OCI-LY1 (cell line): ENCODE measurements around the gene CPTP.

Source experiments
- H2AFZ ChIP-seq: fragments of 200-600 bp; sonication (generic), shearing (Covaris generic); 2 replicates; pipeline ENCODE4 v1.6.0; 2014; ENCODE audit warnings: antibody characterized with exemption, mild to moderate bottlenecking, low read length
- H3F3A ChIP-seq: fragments of 200-600 bp; sonication (generic), shearing (Covaris generic); 2 replicates; pipeline ENCODE4 v1.6.0; 2014; ENCODE audit warnings: mild to moderate bottlenecking, antibody characterized with exemption, low read length, moderate library complexity; ENCODE audit not compliant: insufficient read depth
- H3K27ac ChIP-seq: fragments of 200-600 bp; sonication (generic); 2 replicates; pipeline ENCODE4 v1.5.1; 2014; ENCODE audit warnings: low read length, mixed run types, mild to moderate bottlenecking, low read depth; ENCODE audit not compliant: poor library complexity, severe bottlenecking
- H3K27me3 ChIP-seq: fragments of 200-600 bp; sonication (generic); 2 replicates; pipeline ENCODE4 v1.6.0; 2014; ENCODE audit warnings: antibody characterized with exemption, mild to moderate bottlenecking, low read length, moderate library complexity; ENCODE audit not compliant: insufficient read depth
- H3K36me3 ChIP-seq: fragments of 200-600 bp; sonication (generic); 2 replicates; pipeline ENCODE4 v1.6.1; 2014; ENCODE audit warnings: mild to moderate bottlenecking, antibody characterized with exemption, low read length, moderate library complexity, mixed read lengths; ENCODE audit not compliant: insufficient read depth
- H3K4me1 ChIP-seq: fragments of 200-600 bp; sonication (generic); 2 replicates; pipeline ENCODE4 v1.5.1; 2014; ENCODE audit warnings: mild to moderate bottlenecking, low read length, moderate library complexity; ENCODE audit not compliant: insufficient read depth, severe bottlenecking
- H3K4me2 ChIP-seq: fragments of 200-600 bp; sonication (generic), shearing (Covaris generic); 2 replicates; pipeline ENCODE4 v1.6.1; 2014; ENCODE audit warnings: low read length
- H3K4me3 ChIP-seq: fragments of 200-600 bp; sonication (generic); 2 replicates; pipeline ENCODE4 v1.5.1; 2014; ENCODE audit warnings: low read length, low read depth, mild to moderate bottlenecking, mixed read lengths; ENCODE audit not compliant: poor library complexity, severe bottlenecking
- H3K79me2 ChIP-seq: fragments of 200-600 bp; shearing (Covaris generic); 2 replicates; pipeline ENCODE4 v1.6.1; 2016; ENCODE audit warnings: mixed run types, low read length, mixed read lengths; ENCODE audit not compliant: insufficient read depth
- H3K9ac ChIP-seq: fragments of 200-600 bp; sonication (generic), shearing (Covaris generic); 2 replicates; pipeline ENCODE4 v1.6.1; 2014; ENCODE audit warnings: mild to moderate bottlenecking, low read length, mixed read lengths
- H3K9me2 ChIP-seq: fragments of 200-600 bp; sonication (generic), shearing (Covaris generic); 2 replicates; pipeline ENCODE4 v1.6.1; 2014; ENCODE audit warnings: low read depth, mild to moderate bottlenecking, low read length, mixed read lengths
- H3K9me3 ChIP-seq: fragments of 200-600 bp; shearing (Covaris generic); 2 replicates; pipeline ENCODE4 v1.6.1; 2014; ENCODE audit warnings: low read length, mixed read lengths
- H4K20me1 ChIP-seq: fragments of 200-600 bp; sonication (generic), shearing (Covaris generic); 2 replicates; pipeline ENCODE4 v1.6.0; 2016; ENCODE audit warnings: mild to moderate bottlenecking, low read length; ENCODE audit not compliant: insufficient read depth
- EZH2 ChIP-seq: fragments of 200-600 bp; sonication (generic), shearing (Covaris generic); IDR thresholded peaks from 2 replicates; pipeline ENCODE4 v1.8.0; 2017; ENCODE audit warnings: borderline replicate concordance, mixed run types, mild to moderate bottlenecking, antibody characterized with exemption, low read length, moderate library complexity, mixed read lengths
- TF ChIP-seq, protein P1 (sequence below): fragments of 200-600 bp; sonication (generic), shearing (Covaris generic); IDR thresholded peaks from 2 replicates; pipeline ENCODE4 v1.5.1; 2017; ENCODE audit warnings: mild to moderate bottlenecking, antibody characterized with exemption, low read length, moderate library complexity, mixed read lengths

CPTP gene

DNA sequence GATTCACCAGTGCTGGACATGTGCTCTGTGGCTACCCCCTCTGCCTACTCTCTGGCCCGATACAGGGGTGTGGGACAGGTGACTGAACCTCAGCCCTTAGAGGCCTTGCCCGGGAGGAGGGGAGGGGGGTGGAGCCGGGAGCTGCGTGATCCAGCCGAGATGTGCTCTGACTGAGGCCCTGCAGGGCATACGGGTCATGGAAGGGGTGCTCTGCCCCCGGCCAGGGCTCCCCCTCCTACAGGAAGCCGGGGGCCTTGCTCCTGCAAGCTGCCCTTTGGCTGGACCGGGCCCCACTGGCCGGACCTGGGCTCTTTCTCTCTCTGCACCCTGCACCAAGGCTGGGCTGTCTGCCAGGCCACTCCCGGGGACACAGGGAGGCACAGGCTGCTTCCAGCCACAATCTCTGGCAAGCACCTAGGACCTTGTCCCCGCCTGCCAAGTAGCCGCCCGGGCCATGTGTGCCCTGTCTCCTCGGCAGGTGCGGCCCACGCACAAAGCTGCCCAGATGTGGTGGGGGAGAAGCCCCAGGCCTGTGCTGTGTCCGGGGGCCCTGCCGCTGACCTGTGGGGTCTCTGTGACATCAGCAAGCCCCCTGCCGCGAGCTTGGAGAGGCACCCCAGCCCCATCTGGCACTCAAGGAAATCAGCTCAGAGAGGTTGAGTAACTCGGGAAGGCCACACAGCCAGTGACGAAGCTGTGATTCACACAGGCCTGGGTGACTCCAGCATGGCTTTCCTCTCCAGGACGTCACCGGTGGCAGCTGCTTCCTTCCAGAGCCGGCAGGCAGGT, 42.9 kb upstream of the CPTP start:
- H4K20me1 ChIP-seq = no peaks in the 10 kb centered on the region
- TF ChIP-seq EZH2 = no peak
- TF ChIP-seq, protein P1, sequence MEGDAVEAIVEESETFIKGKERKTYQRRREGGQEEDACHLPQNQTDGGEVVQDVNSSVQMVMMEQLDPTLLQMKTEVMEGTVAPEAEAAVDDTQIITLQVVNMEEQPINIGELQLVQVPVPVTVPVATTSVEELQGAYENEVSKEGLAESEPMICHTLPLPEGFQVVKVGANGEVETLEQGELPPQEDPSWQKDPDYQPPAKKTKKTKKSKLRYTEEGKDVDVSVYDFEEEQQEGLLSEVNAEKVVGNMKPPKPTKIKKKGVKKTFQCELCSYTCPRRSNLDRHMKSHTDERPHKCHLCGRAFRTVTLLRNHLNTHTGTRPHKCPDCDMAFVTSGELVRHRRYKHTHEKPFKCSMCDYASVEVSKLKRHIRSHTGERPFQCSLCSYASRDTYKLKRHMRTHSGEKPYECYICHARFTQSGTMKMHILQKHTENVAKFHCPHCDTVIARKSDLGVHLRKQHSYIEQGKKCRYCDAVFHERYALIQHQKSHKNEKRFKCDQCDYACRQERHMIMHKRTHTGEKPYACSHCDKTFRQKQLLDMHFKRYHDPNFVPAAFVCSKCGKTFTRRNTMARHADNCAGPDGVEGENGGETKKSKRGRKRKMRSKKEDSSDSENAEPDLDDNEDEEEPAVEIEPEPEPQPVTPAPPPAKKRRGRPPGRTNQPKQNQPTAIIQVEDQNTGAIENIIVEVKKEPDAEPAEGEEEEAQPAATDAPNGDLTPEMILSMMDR = no peak
- H3F3A ChIP-seq = no peaks in the 10 kb centered on the region
- no peak overlapping the region for H3K4me2 ChIP-seq
- H3K9ac ChIP-seq = no peak overlapping the region
- no peak overlapping the region for H2AFZ ChIP-seq
- H3K36me3 ChIP-seq = no peaks in the 10 kb centered on the region
- no peak overlapping the region for H3K4me3 ChIP-seq
- no peaks in the 10 kb centered on the region; the same call in 1 of the 2 replicates for H3K27me3 ChIP-seq
- no peaks in the 10 kb centered on the region for H3K4me1 ChIP-seq
- no peaks in the 10 kb centered on the region for H3K9me2 ChIP-seq
- no peaks in the 10 kb centered on the region for H3K79me2 ChIP-seq
- no peaks in the 10 kb centered on the region for H3K9me3 ChIP-seq
- H3K27ac ChIP-seq = no peak overlapping the region

- no peak overlapping the region for H2AFZ ChIP-seq
- no peaks in the 10 kb centered on the region for H3F3A ChIP-seq
- no peaks in the 10 kb centered on the region for H3K9me2 ChIP-seq
- H3K27me3 ChIP-seq = no peaks in the 10 kb centered on the region; the same call in 1 of the 2 replicates
- H3K27ac ChIP-seq = no peak overlapping the region
- H3K4me1 ChIP-seq = no peaks in the 10 kb centered on the region
- no peaks in the 10 kb centered on the region for H3K36me3 ChIP-seq
- no peak overlapping the region for H3K9ac ChIP-seq
- H3K4me3 ChIP-seq = no peak overlapping the region
- no peaks in the 10 kb centered on the region for H3K9me3 ChIP-seq
- H3K4me2 ChIP-seq = no peak overlapping the region
- H3K79me2 ChIP-seq = no peaks in the 10 kb centered on the region
- TF ChIP-seq EZH2 = no peak
- TF ChIP-seq, protein P1 = no peak
- H4K20me1 ChIP-seq = no peaks in the 10 kb centered on the region
Measured at GRCh38 chr1:1282998-1283397, 41.6 kb upstream of the CPTP start.

- no peaks in the 10 kb centered on the region for H3K36me3 ChIP-seq
- H3F3A ChIP-seq = no peaks in the 10 kb centered on the region
- no peak overlapping the region for H3K4me2 ChIP-seq
- no peaks in the 10 kb centered on the region; the same call in 1 of the 2 replicates for H3K27me3 ChIP-seq
- H3K4me1 ChIP-seq = no peaks in the 10 kb centered on the region
- no peaks in the 10 kb centered on the region for H3K9me2 ChIP-seq
- no peak overlapping the region for H2AFZ ChIP-seq
- H3K4me3 ChIP-seq = no peak overlapping the region
- H3K9ac ChIP-seq = no peak overlapping the region
- H3K9me3 ChIP-seq = no peaks in the 10 kb centered on the region
- TF ChIP-seq, protein P1 = no peak
- no peak for TF ChIP-seq EZH2
- H3K79me2 ChIP-seq = no peaks in the 10 kb centered on the region
- no peak overlapping the region for H3K27ac ChIP-seq
- H4K20me1 ChIP-seq = no peaks in the 10 kb centered on the region
Measured at GRCh38 chr1:1283821-1284220, 40.8 kb upstream of the CPTP start.
